Muscle of leg (tissue), 11 donors: ENCODE results near the gene GPR151. TPM values are rescaled to one million over a fixed set of nuclear protein-coding genes. Genes with fewer than 3 reads are reported as not detected.
A peak's percentile ranks its signal among the peaks of the same experiment; 100 is the strongest.

Experiments
- DNase-seq: peaks from one replicate; pipeline ENCODE4 v3.0.0; 2013
- H3K27ac ChIP-seq: one replicate; pipeline ENCODE4 v1.5.1; 2013; ENCODE audit warnings: mild to moderate bottlenecking, low read length, control low read depth
- H3K27me3 ChIP-seq: one replicate; pipeline ENCODE4 v1.6.1; 2013; ENCODE audit warnings: low read length; ENCODE audit not compliant: control insufficient read depth, insufficient read depth
- H3K36me3 ChIP-seq: one replicate; pipeline ENCODE4 v1.6.1; 2013; ENCODE audit warnings: low read length; ENCODE audit not compliant: control insufficient read depth, insufficient read depth
- H3K4me1 ChIP-seq: one replicate; pipeline ENCODE4 v1.6.1; 2013; ENCODE audit warnings: low read length; ENCODE audit not compliant: control insufficient read depth, insufficient read depth
- H3K4me3 ChIP-seq: one replicate; pipeline ENCODE4 v1.5.1; 2013; ENCODE audit warnings: low read length, control low read depth
- H3K9me3 ChIP-seq: replicated peaks from 2 replicates; pipeline ENCODE4 v1.6.1; 2013; ENCODE audit warnings: low read depth, low read length; ENCODE audit not compliant: control insufficient read depth
- WGBS: methylation state at CpG from one replicate; pipeline ENCODE4 v1.1.5; 2013; ENCODE audit warnings: missing lambda C conversion rate; ENCODE audit not compliant: insufficient coverage; 5-methylcytosine and 5-hydroxymethylcytosine counted together
- polyA plus RNA-seq, 8 donors: library from polyadenylated mRNA; unstranded; fragments of 120-200 nt; gene quantifications; one replicate each; pipeline versions ENCODE4 v1.2.1 to v1.2.3, GENCODE V29; 2013; ENCODE audit warnings: inconsistent platforms in 1 of 8, low replicate concordance in 1 of 8; ENCODE audit not compliant: insufficient read length in 8 of 8, insufficient read depth in 1 of 8
- total RNA-seq: library from RNA; stranded (reverse); fragments of 120-200 nt; gene quantifications from one replicate; pipeline ENCODE4 v1.2.4, GENCODE V29; 2013

Gene GPR151
- total and polyA plus RNA-seq, 9 donors = not detected

GRCh38 chr5:146541958-146542849 is 26.2 kb upstream of the GPR151 start:
- peaks cover 2% of the 10 kb centered on the region for H3K27me3 ChIP-seq
- H3K9me3 ChIP-seq = no peaks in the 10 kb centered on the region
- 43% methylated on average over 3 of the region's 16 CpGs for WGBS
- no peaks in the 10 kb centered on the region for H3K4me1 ChIP-seq
- H3K4me3 ChIP-seq = no peak overlapping the region
- H3K36me3 ChIP-seq = no peaks in the 10 kb centered on the region
- peak; percentile 49 for DNase-seq
- H3K27ac ChIP-seq = no peak overlapping the region

- Histone ChIP-seq H3K4me3 (no peak overlapping the region), H3K27ac (no peak overlapping the region)
- no CpG with 5 or more reads among the region's 2 CpGs for WGBS
Measured at GRCh38 chr5:146540414-146540813, 24.4 kb upstream of the GPR151 start.

GRCh38 chr5:146539973-146540372 is 24.0 kb upstream of the GPR151 start:
- H3K4me1 ChIP-seq = no peaks in the 10 kb centered on the region
- H3K4me3 ChIP-seq = no peak overlapping the region
- WGBS = no CpG with 5 or more reads among the region's 4 CpGs
- no peaks in the 10 kb centered on the region for H3K9me3 ChIP-seq
- H3K27ac ChIP-seq = no peak overlapping the region
- peaks cover 2% of the 10 kb centered on the region for H3K27me3 ChIP-seq
- no peaks in the 10 kb centered on the region for H3K36me3 ChIP-seq
- DNase-seq = no peak

More at GRCh38 chr5:146540414-146540813, 24.4 kb upstream of the GPR151 start:
- DNase-seq = no peak
- H3K9me3 ChIP-seq = no peaks in the 10 kb centered on the region
- H3K27me3 ChIP-seq = peaks cover 2% of the 10 kb centered on the region
- H3K4me1 ChIP-seq = no peaks in the 10 kb centered on the region
- no peaks in the 10 kb centered on the region for H3K36me3 ChIP-seq

GRCh38 chr5:146538432-146538831 is 22.4 kb upstream of the GPR151 start:
- Histone ChIP-seq H3K4me3 (no peak overlapping the region), H3K4me1 (no peaks in the 10 kb centered on the region), H3K27ac (no peak overlapping the region), H3K9me3 (no peaks in the 10 kb centered on the region), H3K36me3 (no peaks in the 10 kb centered on the region), H3K27me3 (peaks cover 2% of the 10 kb centered on the region)
- DNase-seq = no peak
- WGBS = no CpG with 5 or more reads among the region's 3 CpGs

- no CpG with 5 or more reads among the region's 1 CpG for WGBS
- no peaks in the 10 kb centered on the region for H3K36me3 ChIP-seq
Measured at GRCh38 chr5:146533882-146534281, 17.9 kb upstream of the GPR151 start.

GRCh38 chr5:146533260-146533857 is 17.4 kb upstream of the GPR151 start:
- Histone ChIP-seq H3K27me3 (no peaks in the 10 kb centered on the region), H3K36me3 (no peaks in the 10 kb centered on the region), H3K27ac (no peak overlapping the region), H3K9me3 (no peaks in the 10 kb centered on the region), H3K4me3 (no peak overlapping the region), H3K4me1 (no peaks in the 10 kb centered on the region)
- DNase-seq = peak; percentile 58
- 11% methylated on average over 3 of the region's 7 CpGs for WGBS

More at GRCh38 chr5:146533882-146534281, 17.9 kb upstream of the GPR151 start:
- no peaks in the 10 kb centered on the region for H3K4me1 ChIP-seq
- H3K4me3 ChIP-seq = no peak overlapping the region
- no peak overlapping the region for H3K27ac ChIP-seq
- no peaks in the 10 kb centered on the region for H3K27me3 ChIP-seq
- no peak for DNase-seq
- H3K9me3 ChIP-seq = no peaks in the 10 kb centered on the region

GRCh38 chr5:146529984-146530383 is 14.0 kb upstream of the GPR151 start:
- Histone ChIP-seq H3K4me3 (no peak overlapping the region), H3K27ac (no peak overlapping the region), H3K36me3 (no peaks in the 10 kb centered on the region), H3K4me1 (no peaks in the 10 kb centered on the region), H3K27me3 (no peaks in the 10 kb centered on the region), H3K9me3 (no peaks in the 10 kb centered on the region)
- WGBS = 83% methylated on average over 1 of the region's 2 CpGs
- DNase-seq = no peak

GRCh38 chr5:146528236-146528635 is 12.2 kb upstream of the GPR151 start:
- H3K27me3 ChIP-seq = no peaks in the 10 kb centered on the region
- 60% methylated on average over 3 of the region's 4 CpGs for WGBS
- H3K4me1 ChIP-seq = no peaks in the 10 kb centered on the region
- DNase-seq = no peak
- no peaks in the 10 kb centered on the region for H3K36me3 ChIP-seq
- H3K9me3 ChIP-seq = no peaks in the 10 kb centered on the region
- no peak overlapping the region for H3K4me3 ChIP-seq
- H3K27ac ChIP-seq = no peak overlapping the region

GRCh38 chr5:146527785-146528184 is 11.8 kb upstream of the GPR151 start:
- no peak overlapping the region for H3K4me3 ChIP-seq
- no peaks in the 10 kb centered on the region for H3K36me3 ChIP-seq
- no CpG with 5 or more reads among the region's 3 CpGs for WGBS
- no peak overlapping the region for H3K27ac ChIP-seq
- DNase-seq = no peak
- H3K4me1 ChIP-seq = no peaks in the 10 kb centered on the region
- no peaks in the 10 kb centered on the region for H3K27me3 ChIP-seq
- H3K9me3 ChIP-seq = no peaks in the 10 kb centered on the region

GRCh38 chr5:146523698-146524097 is 7.7 kb upstream of the GPR151 start:
- WGBS = 67% methylated on average over 2 of the region's 3 CpGs
- H3K36me3 ChIP-seq = no peaks in the 10 kb centered on the region
- H3K9me3 ChIP-seq = no peaks in the 10 kb centered on the region
- no peak overlapping the region for H3K4me3 ChIP-seq
- H3K4me1 ChIP-seq = no peaks in the 10 kb centered on the region
- H3K27ac ChIP-seq = no peak overlapping the region
- H3K27me3 ChIP-seq = no peaks in the 10 kb centered on the region
- no peak for DNase-seq
